ENCODE data around the gene ABLIM2.

Gene ABLIM2

GRCh38 chr4:8160572-8160971 lies 2.0 kb upstream of the ABLIM2 start:
- FAIRE-seq (no peak), DNase-seq (ENCODE audit: insufficient read length, low spot score) (no peak)

- no peak for FAIRE-seq
Observed at GRCh38 chr4:8160233-8160560, 1.6 kb upstream of the ABLIM2 start.

GRCh38 chr4:8159537-8160232 lies 1.1 kb upstream of the ABLIM2 start:
- FAIRE-seq, result no peak

More at GRCh38 chr4:8160233-8160560, 1.6 kb upstream of the ABLIM2 start:
- no peak for DNase-seq (ENCODE audit: insufficient read length, low spot score)

GRCh38 chr4:8157944-8158709 lies 486 bp downstream of the ABLIM2 start:
- no peak for FAIRE-seq
- DNase-seq (ENCODE audit: insufficient read length, low spot score), result peak; percentile 23

More at GRCh38 chr4:8159537-8160232, 1.1 kb upstream of the ABLIM2 start:
- no peak for DNase-seq (ENCODE audit: insufficient read length, low spot score)

GRCh38 chr4:8157496-8157895 lies 1.1 kb downstream of the ABLIM2 start:
- DNase-seq (ENCODE audit: insufficient read length, low spot score) (no peak), FAIRE-seq (no peak)

- DNase-seq (ENCODE audit: insufficient read length, low spot score), result peak; percentile 24
- peak; percentile 44 for FAIRE-seq
Observed at GRCh38 chr4:8156617-8157016, 2.0 kb downstream of the ABLIM2 start.

GRCh38 chr4:8155660-8156421 lies 2.8 kb downstream of the ABLIM2 start:
- DNase-seq (ENCODE audit: insufficient read length, low spot score) (no peak), FAIRE-seq (peak; percentile 42)

- no peak for DNase-seq (ENCODE audit: insufficient read length, low spot score)
- FAIRE-seq, result no peak
Observed at GRCh38 chr4:8155048-8155447, 3.6 kb downstream of the ABLIM2 start.

- no peak for DNase-seq (ENCODE audit: insufficient read length, low spot score)
- no peak for FAIRE-seq
Observed at GRCh38 chr4:8153441-8153840, 5.2 kb downstream of the ABLIM2 start.

- no peak for FAIRE-seq
- DNase-seq (ENCODE audit: insufficient read length, low spot score), result no peak
Observed at GRCh38 chr4:8152865-8153257, 5.8 kb downstream of the ABLIM2 start.

- FAIRE-seq, result no peak
- DNase-seq (ENCODE audit: insufficient read length, low spot score), result no peak
Observed at GRCh38 chr4:8152090-8152864, 6.3 kb downstream of the ABLIM2 start.

- no peak for DNase-seq (ENCODE audit: insufficient read length, low spot score)
- no peak for FAIRE-seq
Observed at GRCh38 chr4:8151165-8151650, 7.4 kb downstream of the ABLIM2 start.

- DNase-seq (ENCODE audit: insufficient read length, low spot score) (no peak), FAIRE-seq (no peak)
Observed at GRCh38 chr4:8150152-8151090, 8.2 kb downstream of the ABLIM2 start.

GRCh38 chr4:8149664-8150063 lies 8.9 kb downstream of the ABLIM2 start:
- FAIRE-seq (no peak), DNase-seq (ENCODE audit: insufficient read length, low spot score) (no peak)

GRCh38 chr4:8148785-8149435 lies 9.7 kb downstream of the ABLIM2 start:
- FAIRE-seq (no peak), DNase-seq (ENCODE audit: insufficient read length, low spot score) (no peak)

GRCh38 chr4:8148159-8148558 lies 10.5 kb downstream of the ABLIM2 start:
- FAIRE-seq, result no peak

GRCh38 chr4:8147231-8147970 lies 11.2 kb downstream of the ABLIM2 start:
- no peak for DNase-seq (ENCODE audit: insufficient read length, low spot score)
- no peak for FAIRE-seq

More at GRCh38 chr4:8148159-8148558, 10.5 kb downstream of the ABLIM2 start:
- DNase-seq (ENCODE audit: insufficient read length, low spot score), result no peak

- no peak for DNase-seq (ENCODE audit: insufficient read length, low spot score)
- FAIRE-seq, result no peak
Observed at GRCh38 chr4:8146157-8146556, 12.5 kb downstream of the ABLIM2 start.
